ENCODE results near the gene THAP12. TPM values are rescaled to one million over a fixed set of nuclear protein-coding genes. Genes with fewer than 3 reads are reported as not detected.

THAP12 gene
- total and polyA plus RNA-seq, 2 donors (not counting 1 experiment from before 2014, with no cell fraction given), result 16.8 to 55.6 TPM

- TF ChIP-seq EZH2 (IDR thresholded peaks at IDR 0.05; ENCODE audit: borderline replicate concordance, insufficient read depth, low read depth, low read length, poor library complexity, severe bottlenecking), result no peak
- TF ChIP-seq CTCF (IDR thresholded peaks at IDR 0.05), result no peak
- no peaks in the 10 kb centered on the region for H3K27me3 ChIP-seq (replicated peaks in 1 of 4; ENCODE audit: control extremely low read depth in 1 of 4, control insufficient read depth in 3 of 4, insufficient read depth in 4 of 4, low read length in 3 of 4)
- Mint-ChIP-seq H3K4me3 (no peak overlapping the region), H3K27ac (no peak overlapping the region), H3K9me3 (ENCODE audit: insufficient read depth) (no peaks in the 10 kb centered on the region), H3K27me3 (no peaks in the 10 kb centered on the region), H3K4me1 (no peaks in the 10 kb centered on the region)
- ChIA-PET POLR2A (no interaction called here), CTCF (no interaction called here)
- no peak overlapping the region for H3K9ac ChIP-seq (ENCODE audit: low read length)
- H3K4me3 ChIP-seq (ENCODE audit: control extremely low read depth in 1 of 5, extremely low read depth in 1 of 5, insufficient read depth in 1 of 5, low read depth in 2 of 5, low read length in 4 of 5), result no peak overlapping the region
- H2AFZ ChIP-seq (ENCODE audit: insufficient read depth, low read depth, low read length, poor library complexity, severe bottlenecking), result no peak overlapping the region
- DNase-seq (no peak), ATAC-seq (ENCODE audit: low read depth) (no peak)
- no peak overlapping the region for H3K4me2 ChIP-seq (replicated peaks; ENCODE audit: low read depth, low read length, poor library complexity, severe bottlenecking)
- H3K27ac ChIP-seq (ENCODE audit: low read length in 2 of 2), result no peak overlapping the region
- H3K4me1 ChIP-seq (ENCODE audit: control insufficient read depth in 2 of 2, insufficient read depth in 2 of 2, low read length in 2 of 2), result no peaks in the 10 kb centered on the region
- intact Hi-C loops (cut with micrococcal nuclease), result no loop called here
- H3K79me2 ChIP-seq (ENCODE audit: control insufficient read depth, insufficient read depth, low read length), result no peaks in the 10 kb centered on the region
- H4K20me1 ChIP-seq (ENCODE audit: control insufficient read depth, insufficient read depth, low read length, poor library complexity, severe bottlenecking), result no peaks in the 10 kb centered on the region
- no peaks in the 10 kb centered on the region for H3K9me3 ChIP-seq (ENCODE audit: control extremely low read depth in 1 of 3, control insufficient read depth in 2 of 3, insufficient read depth in 1 of 3, low read length in 2 of 3)
- H3K36me3 ChIP-seq (replicated peaks in 1 of 2; ENCODE audit: control extremely low read depth in 1 of 2, control insufficient read depth in 1 of 2, extremely low read depth in 1 of 2, insufficient read depth in 2 of 2, low read length in 1 of 2), result peaks cover 0 to 11% of the 10 kb centered on the region in 2 experiments
- no CpG with 5 or more reads among the region's 2 CpGs for WGBS (ENCODE audit: insufficient coverage)
Observed at GRCh38 chr11:76347466-76347865, 33.5 kb downstream of the THAP12 start.

GRCh38 chr11:76339221-76339620 is 41.7 kb downstream of the THAP12 start:
- no peak overlapping the region for H3K4me3 Mint-ChIP-seq
- no peaks in the 10 kb centered on the region for H3K4me1 ChIP-seq (ENCODE audit: control insufficient read depth in 2 of 2, insufficient read depth in 2 of 2, low read length in 2 of 2)
- no peaks in the 10 kb centered on the region for H3K79me2 ChIP-seq (ENCODE audit: control insufficient read depth, insufficient read depth, low read length)
- TF ChIP-seq EZH2 (IDR thresholded peaks at IDR 0.05; ENCODE audit: borderline replicate concordance, insufficient read depth, low read depth, low read length, poor library complexity, severe bottlenecking) (no peak), CTCF (IDR thresholded peaks at IDR 0.05) (no peak)
- 0% methylated on average over 3 of the region's 6 CpGs for whole genome bisulfite sequencing (ENCODE audit: insufficient coverage)
- ChIA-PET CTCF (interaction anchor here (1.9 kb wide), 1 partner anchor 20 kb away, joined by 4 read pairs; no protein-coding TSS in a partner anchor), POLR2A (no interaction called here)
- H3K4me3 ChIP-seq (ENCODE audit: control extremely low read depth in 1 of 5, extremely low read depth in 1 of 5, insufficient read depth in 1 of 5, low read depth in 2 of 5, low read length in 4 of 5), result no peak overlapping the region
- H3K27ac ChIP-seq (ENCODE audit: low read length in 2 of 2), result no peak overlapping the region
- intact Hi-C loops (cut with micrococcal nuclease), result no loop called here
- H2AFZ ChIP-seq (ENCODE audit: insufficient read depth, low read depth, low read length, poor library complexity, severe bottlenecking), result no peak overlapping the region
- H3K27me3 ChIP-seq (replicated peaks in 1 of 4; ENCODE audit: control extremely low read depth in 1 of 4, control insufficient read depth in 3 of 4, insufficient read depth in 4 of 4, low read length in 3 of 4), result no peaks in the 10 kb centered on the region
- no peak overlapping the region for H3K9ac ChIP-seq (ENCODE audit: low read length)
- H3K9me3 ChIP-seq (ENCODE audit: control extremely low read depth in 1 of 3, control insufficient read depth in 2 of 3, insufficient read depth in 1 of 3, low read length in 2 of 3), result peaks cover 0 to 22% (median 12%) of the 10 kb centered on the region in 3 donors
- no peaks in the 10 kb centered on the region for H3K36me3 ChIP-seq (replicated peaks in 1 of 2; ENCODE audit: control extremely low read depth in 1 of 2, control insufficient read depth in 1 of 2, extremely low read depth in 1 of 2, insufficient read depth in 2 of 2, low read length in 1 of 2)
- peaks cover 4% of the 10 kb centered on the region for H3K9me3 Mint-ChIP-seq (ENCODE audit: insufficient read depth)
- no peak overlapping the region for H3K4me2 ChIP-seq (replicated peaks; ENCODE audit: low read depth, low read length, poor library complexity, severe bottlenecking)
- no peaks in the 10 kb centered on the region for H3K27me3 Mint-ChIP-seq
- H4K20me1 ChIP-seq (ENCODE audit: control insufficient read depth, insufficient read depth, low read length, poor library complexity, severe bottlenecking), result no peaks in the 10 kb centered on the region
- DNase-seq (no peak), ATAC-seq (ENCODE audit: low read depth) (no peak)
- peaks cover 8% of the 10 kb centered on the region for H3K4me1 Mint-ChIP-seq
- H3K27ac Mint-ChIP-seq, result no peak overlapping the region

Data from B cell (primary cell).